Stimulated activated CD8-positive, alpha-beta memory T cell treated with anti-CD3 and anti-CD28 coated beads, Interleukin-15, amount 100 ng/mL, for 48 hours (primary cell): ENCODE results near the gene WDFY1.
A peak's percentile ranks its signal among the peaks of the same experiment; 100 is the strongest.

Experiments used
- DNase-seq, 2 donors: peaks; one replicate each; pipeline ENCODE4 v3.0.0-alpha.2; 2020; ENCODE audit warnings: low read depth in 2 of 2

WDFY1 gene

DNA sequence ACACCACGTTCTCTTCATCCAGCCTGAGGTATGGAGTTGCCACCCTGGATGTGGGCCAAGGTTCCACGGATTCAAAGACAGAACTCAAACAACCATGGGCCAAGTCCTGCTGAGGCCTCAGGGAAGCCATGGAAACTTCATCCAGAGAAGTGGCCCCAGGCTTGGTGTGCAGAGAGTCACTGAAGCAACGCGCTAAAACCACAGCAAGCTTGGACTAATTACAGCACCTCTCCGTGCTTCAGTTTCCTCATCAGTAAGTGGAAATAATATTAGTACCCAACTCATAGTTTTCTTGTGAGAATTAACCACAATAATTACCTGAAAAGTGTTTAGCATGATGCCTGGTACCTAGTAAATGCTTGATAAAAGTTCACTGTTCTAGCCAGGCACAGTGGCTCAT lies 88.6 kb downstream of the WDFY1 start:
- no peak for DNase-seq

DNA sequence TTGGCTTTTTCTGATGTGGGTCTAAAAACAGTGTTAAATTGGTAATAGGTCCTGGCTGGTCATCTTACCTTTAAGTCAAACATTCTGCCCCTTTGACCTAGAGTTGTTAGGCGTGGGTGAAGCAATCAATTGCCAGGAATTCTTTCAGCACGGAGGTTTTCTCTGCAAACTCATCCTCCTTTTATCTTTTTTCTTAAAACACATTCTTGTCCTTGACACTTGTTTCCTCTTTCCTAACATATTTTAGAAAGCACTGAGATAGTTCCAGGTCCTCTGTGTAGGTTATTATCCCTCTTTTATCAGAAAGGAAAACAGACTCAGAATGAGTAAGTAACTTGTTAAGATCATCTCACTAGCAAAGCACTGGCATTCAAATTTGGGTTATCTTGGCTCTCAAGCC lies 89.1 kb downstream of the WDFY1 start:
- no peak for DNase-seq

DNA sequence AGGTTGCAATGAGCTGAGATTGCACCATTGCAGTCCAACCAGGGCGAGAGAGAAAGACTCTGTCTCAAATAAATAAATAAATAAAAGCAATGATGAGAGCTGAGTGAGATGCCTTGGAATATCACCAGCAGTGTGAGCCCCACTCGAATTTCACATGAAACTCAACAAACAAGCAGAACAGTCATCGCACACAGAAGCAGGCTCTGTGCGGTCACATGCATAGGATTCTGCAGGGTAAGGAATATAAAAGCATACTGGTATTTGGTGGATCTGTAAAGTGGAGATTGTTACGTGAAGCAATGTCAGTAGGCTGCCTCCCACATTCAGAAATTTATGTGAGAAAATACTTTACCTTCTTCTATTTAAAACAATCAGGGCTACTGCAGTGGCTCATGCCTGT lies 89.7 kb downstream of the WDFY1 start:
- no peak for DNase-seq

DNA sequence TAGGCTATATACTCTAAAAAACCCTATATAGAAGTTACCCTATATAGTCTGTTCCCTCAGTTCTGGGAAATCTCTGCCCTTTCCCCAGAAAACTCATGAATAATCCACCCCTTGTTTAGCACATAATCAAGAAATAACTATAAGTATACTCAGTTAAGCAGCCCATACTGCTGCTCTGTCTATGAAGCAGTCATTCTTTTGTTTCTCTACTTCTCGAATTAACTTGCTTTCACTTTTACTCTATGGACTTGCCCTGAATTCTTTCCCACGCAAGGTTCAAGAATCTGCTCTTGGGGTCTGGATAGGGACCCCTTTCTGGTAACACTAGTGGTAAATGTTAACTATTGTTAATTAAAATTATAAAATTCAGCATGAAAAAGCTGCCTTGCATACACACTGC lies 90.4 kb downstream of the WDFY1 start:
- no peak for DNase-seq

DNA sequence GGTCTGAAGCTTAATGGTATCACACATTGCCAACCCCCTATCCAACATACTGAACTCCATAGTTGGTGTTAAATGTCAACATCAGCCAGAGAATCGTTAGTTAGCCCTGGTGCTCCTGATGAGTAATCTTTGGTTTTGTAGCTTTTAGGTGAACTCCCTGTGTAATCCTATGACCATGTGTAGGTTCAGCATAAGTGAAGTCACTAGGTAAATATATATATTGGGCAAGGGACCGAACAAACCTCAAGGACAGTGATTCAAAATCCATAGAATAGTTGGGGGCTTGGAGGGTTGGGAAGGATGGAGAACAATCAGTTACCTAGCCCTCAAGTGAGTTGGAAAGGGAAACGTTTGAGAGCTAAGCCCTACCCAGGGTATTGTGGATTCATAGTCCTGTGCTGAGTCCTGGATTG lies 91.7 kb downstream of the WDFY1 start:
- DNase-seq = no peak

DNA sequence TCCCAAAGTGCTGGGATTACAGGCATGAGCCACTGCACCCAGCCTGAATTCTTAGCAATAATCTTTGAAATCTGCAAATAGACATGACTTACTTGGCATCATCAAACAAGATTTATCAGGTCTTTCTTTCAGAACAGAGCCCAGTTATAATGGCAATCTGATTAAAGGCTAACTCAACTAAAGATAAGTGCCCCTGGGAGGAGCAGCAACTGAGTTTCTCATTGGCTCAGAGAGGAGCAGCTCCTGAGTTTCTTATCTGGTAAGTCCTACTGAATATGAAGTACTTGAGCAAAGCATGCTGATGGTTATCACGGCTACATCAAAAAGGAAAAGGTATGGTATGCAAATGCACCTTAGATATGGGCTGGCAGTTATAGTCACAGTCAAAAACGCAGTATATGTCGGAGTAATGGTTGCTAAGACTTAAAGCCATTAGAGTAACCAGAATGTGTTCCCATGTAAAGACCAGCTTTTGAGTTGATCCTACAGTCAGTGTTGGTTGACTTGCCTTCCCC lies 92.8 kb downstream of the WDFY1 start:
- no peak for DNase-seq

DNA sequence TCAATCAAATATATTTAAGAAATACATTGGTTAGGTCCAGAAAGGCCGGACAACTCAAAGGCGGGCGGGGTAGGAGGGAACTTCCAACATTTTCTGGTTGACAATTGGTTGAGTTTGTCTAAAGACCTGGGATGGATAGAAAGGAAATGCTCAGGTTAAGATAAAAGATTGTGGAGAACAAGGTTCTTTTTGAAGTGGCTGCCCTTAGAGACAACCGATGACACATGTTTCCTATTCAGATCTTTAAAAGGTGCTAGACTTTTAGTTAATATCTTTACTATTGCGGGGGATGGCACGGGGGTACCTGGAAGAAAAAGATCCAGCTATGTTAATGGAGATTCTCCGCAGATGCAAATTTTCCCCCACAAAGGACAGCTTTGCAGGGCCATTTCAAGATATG lies 97.7 kb downstream of the WDFY1 start:
- DNase-seq = no peak

DNA sequence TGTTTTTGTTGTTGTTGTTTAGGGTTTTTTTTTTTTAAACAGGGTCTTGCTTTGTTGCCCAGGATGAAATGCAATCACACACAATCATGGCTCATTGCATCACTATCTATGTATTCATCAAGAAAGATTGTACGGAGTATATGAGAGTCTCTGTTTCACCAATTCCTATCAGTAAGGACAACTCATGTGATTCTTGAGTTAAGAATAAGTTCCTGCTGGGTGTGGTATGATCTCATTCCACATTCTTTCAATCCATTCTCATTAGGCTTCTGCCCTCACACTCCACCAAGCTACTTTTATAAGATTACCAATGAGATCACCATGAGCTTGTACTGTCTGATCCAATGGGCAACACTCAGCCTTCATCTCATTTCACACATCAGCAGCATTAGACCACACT lies 98.6 kb downstream of the WDFY1 start:
- no peak for DNase-seq

DNA sequence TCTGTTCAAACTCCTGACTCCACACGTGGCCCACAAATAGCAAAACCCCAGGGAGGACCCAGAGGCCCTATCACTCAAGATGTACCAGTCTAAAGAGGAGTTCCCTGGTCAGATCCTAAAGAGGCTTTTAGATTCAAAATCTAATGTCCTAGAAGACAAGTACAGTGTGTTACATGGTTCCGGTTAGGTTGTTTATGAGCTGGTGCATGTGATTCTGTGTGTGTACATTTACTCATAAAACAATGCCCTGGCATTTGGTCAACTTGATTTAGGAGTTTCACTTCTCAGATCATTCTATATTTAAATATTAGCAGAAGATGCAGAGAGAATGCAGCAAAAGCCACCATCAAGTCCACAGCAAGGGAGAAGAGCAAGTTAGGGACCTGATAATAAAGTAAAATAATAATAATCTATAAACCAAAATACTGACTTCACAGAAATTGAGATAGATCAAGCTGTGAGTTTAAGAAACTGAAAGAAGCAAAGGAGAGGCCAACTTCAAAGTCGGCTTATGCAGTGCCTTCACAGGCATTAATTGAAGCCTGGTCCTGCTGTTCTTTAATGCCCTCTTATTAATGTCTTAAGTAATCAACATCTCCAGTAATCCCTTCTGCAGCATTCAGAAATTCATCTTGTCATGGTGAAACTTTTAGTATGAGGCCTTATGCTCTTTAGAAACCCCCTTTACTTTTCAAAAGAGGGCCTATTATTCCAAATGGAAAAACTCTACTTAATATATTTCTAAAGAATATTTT lies 103.5 kb downstream of the WDFY1 start:
- no peak for DNase-seq

DNA sequence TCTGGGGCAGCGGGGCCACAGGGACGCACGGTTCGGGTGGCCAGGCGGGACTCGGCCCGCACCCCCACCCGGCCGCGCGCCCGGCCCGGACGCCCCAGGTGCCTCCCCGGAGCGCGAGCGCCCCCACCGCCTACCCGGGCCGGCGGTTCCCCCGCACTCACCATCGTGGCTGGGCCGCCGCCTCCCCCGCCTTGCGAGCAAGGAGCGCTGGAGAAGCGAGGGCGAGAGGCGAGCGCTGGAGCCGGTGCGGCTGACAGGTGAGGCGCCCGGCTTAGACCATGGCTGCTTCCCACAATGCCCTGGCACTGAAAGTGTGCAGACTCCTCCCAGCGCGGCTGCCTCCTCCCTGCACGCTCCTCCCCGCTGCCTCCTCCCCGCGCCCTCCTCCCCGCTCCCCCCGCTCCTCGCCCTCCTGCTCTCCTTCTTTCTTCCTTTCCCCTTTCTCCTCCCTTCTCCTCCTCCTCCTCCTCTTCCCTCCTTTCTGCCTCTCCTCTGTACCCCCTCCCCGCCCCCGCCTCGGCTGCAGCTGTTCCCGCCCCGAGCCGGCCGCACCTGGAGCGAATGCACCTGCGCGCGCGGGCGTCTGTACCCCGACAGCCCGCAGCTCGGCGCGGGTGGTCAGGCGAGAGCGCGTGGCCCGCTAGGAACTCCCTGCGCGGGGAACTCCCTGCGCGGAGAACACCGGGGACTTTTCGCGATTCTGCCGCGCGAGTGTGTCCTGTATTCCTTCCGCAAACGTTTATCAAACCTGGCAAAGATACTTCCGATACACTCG lies 107.7 kb downstream of the WDFY1 start, which contains the start of gene AP1S3:
TSS of gene AP1S3 (minus strand) at position 296 of the 775 bp plus-strand sequence. CDS start at position 164, 132 bp downstream.
- peak; percentile 47 to 50 for DNase-seq

DNA sequence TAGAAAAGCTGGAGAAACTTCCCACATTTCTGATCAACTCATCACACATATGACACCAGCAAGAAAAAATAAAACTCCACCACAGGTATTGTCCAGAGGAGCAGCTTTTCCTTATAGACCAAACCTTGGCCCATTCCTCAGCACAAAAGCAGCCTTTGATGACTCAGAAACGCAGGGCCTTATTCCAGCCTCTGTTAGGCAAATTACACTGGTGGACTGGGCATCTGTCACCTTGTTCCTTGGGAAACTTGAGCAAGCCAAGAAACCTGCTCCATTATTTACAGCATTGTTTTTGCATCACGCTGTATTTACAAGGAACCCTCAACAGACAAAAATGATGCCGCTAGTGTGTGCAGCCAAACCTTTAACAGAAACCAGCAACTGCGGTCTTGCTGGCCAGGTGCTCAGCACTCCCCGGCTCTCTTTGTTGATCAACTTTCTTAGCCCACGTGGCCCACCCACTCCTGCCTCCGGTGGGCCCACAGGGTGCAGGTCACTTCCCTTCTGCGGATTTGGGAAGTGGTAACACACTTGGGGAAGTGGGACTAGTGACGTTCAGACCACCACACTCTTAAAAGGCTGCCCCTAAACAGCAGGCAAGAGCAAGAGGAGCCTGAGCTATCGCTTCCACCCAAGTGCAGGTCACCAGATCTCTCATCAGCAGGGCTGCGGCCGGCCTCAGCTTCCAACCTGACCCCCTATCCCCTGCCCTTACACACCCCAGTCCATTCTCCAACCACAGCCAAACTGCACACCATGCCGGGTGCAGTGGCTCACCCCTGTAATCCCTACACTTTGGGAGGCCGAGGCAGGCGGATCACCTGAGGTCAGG lies 109.2 kb downstream of the WDFY1 start:
- DNase-seq = no peak

DNA sequence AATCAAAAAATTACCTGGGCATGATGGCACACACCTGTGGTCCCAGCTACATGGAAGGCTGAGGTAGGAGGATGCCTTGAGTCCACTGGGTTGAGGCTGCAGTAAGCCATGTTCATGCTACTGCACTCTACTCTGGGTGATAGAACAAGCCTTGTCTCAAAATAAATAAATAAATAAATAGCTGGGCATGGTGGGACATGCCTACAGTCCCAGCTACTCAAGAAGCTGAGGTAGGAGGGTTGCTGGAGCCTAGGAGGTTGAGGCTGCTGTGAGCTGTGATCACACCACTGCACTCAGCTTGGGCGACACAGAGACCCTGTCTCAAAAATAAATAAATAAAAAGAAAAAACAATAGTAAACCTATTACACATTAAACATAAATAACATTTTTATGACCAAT lies 110.7 kb downstream of the WDFY1 start:
- DNase-seq = no peak

DNA sequence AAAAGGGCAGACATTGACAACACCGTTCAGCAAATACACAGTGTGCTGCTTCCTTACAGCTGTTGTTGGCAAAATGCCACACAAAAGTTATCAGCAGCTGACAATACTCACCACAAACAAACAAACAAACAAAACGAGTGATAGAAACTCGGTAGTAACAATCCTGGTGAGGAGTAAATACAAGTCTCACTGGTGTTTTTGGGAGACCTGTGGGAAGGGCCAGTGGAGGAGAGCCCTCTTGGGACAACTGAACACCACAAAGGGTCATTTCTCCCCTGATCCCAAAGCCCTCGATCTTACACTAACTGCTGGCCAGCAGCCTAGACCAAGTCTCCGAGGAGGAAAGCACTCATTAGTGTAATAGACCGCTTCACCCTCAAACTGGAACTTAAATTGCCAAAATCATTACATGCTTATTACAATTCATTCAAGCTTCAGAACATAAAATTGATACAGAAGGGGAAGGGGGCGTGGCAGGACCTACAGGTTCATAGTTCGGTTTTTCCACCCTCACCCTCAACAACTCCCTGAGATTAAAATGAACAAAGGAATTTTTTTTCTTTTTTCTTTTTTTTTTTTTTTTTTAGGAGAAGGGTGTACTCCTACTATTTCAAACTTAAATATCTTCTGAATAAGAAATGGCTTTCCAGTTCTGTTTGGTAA lies 112.8 kb downstream of the WDFY1 start:
- DNase-seq = no peak

DNA sequence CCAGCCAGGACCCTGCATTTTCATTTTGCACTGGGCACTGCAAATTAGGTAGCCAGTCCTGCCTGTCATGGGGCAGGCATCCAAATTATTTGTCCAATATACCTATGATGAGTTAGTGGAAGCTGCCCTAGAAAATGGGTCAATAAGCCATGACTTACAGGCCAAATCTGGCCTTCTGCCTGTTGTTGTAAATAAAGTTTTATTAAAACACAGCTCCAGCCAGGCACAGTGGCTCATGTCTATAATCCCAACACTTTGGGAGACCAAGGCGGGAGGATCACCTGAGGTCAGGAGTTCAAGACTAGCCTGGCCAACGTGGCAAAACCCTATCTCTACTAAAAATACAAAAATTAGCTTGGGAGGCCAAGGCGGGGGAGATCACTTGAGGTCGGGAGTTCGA lies 116.0 kb downstream of the WDFY1 start:
- DNase-seq = no peak

DNA sequence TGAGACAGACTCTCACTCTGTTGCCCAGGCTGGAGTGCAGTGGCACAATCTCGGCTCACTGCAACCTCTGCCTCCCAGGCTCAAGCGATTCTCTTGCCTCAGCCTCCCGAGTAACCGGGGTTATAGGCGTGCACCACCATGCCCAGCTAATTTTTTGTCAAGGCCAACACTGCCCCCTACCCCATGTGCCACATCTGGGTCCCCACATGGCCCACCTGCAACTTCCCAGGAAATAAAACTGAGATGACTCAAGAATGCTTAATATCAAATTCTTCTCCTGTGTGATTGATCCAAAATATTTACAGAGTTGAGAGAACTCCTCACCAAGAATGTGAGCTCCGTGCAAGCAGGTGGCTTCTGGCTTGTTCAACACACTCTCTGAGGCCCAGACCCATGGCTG lies 116.8 kb downstream of the WDFY1 start:
- no peak for DNase-seq

DNA sequence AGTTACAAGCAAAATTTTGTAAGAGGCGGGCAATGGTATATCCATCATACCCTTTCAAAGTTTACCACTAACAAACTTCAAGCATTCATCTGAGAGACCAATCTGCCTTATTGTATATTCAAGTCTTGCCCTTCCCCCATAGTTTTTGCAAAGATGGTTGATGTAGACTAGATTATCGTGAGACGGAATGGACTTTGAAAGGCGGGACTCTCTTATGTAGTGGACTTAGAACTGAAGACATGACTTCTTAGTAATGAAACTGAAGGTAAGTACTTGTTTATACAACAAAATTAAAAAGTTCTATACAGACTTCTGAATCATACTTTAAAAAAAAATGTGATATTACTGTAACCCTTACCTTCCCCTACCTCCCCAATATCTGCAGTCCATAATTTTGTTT lies 118.1 kb downstream of the WDFY1 start:
- no peak for DNase-seq
